WTC11 (cell line): ENCODE results near the gene RPL13.

ENCODE experiments used
- FOXP1 ChIP-seq: sonication (generic); formaldehyde crosslinking; IDR thresholded peaks from 2 replicates; pipeline ENCODE4 v1.8.0; 2022; ENCODE audit warnings: missing genetic modification reagents, mild to moderate bottlenecking, moderate library complexity, borderline replicate concordance
- GTF2I ChIP-seq: fragments of 250-450 bp; sonication (Bioruptor Pico); conservative IDR thresholded peaks from 2 replicates; pipeline ENCODE4 v1.4.0; 2021; ENCODE audit warnings: mild to moderate bottlenecking
- MYBL2 ChIP-seq: sonication (generic); formaldehyde crosslinking; IDR thresholded peaks from 2 replicates; pipeline ENCODE4 v1.8.1; 2023; ENCODE audit warnings: mild to moderate bottlenecking, moderate library complexity, missing genetic modification reagents
- NFATC4 ChIP-seq: fragments of 250-450 bp; sonication (Bioruptor Pico); IDR thresholded peaks from 2 replicates; pipeline ENCODE4 v1.9.0; 2021; ENCODE audit warnings: mild to moderate bottlenecking
- NR3C1 ChIP-seq: sonication (generic); formaldehyde crosslinking; conservative IDR thresholded peaks from 2 replicates; pipeline ENCODE4 v1.8.1; 2023; ENCODE audit warnings: low read depth, mild to moderate bottlenecking, missing genetic modification reagents
- TEAD4 ChIP-seq: sonication (generic); formaldehyde crosslinking; IDR thresholded peaks from 2 replicates; pipeline ENCODE4 v1.8.0; 2022; ENCODE audit warnings: mild to moderate bottlenecking, missing genetic modification reagents
- TP53 ChIP-seq: sonication (generic); formaldehyde crosslinking; IDR thresholded peaks from 2 replicates; pipeline ENCODE4 v1.8.1; 2023; ENCODE audit warnings: mild to moderate bottlenecking, missing genetic modification reagents
- TF ChIP-seq, protein P1 (sequence below): fragments of 200-600 bp; IDR thresholded peaks from 2 replicates; pipeline ENCODE4 v1.8.0; 2022; ENCODE audit warnings: antibody characterized with exemption
- TF ChIP-seq, protein P2 (sequence below): sonication (generic); formaldehyde crosslinking; IDR thresholded peaks from 2 replicates; pipeline ENCODE4 v1.8.1; 2023; ENCODE audit warnings: mild to moderate bottlenecking, missing genetic modification reagents, moderate library complexity
- TF ChIP-seq, protein P3 (sequence below): sonication (generic); formaldehyde crosslinking; IDR thresholded peaks from 2 replicates; pipeline ENCODE4 v1.8.1; 2023; ENCODE audit warnings: mild to moderate bottlenecking, missing genetic modification reagents, borderline replicate concordance

DNA sequence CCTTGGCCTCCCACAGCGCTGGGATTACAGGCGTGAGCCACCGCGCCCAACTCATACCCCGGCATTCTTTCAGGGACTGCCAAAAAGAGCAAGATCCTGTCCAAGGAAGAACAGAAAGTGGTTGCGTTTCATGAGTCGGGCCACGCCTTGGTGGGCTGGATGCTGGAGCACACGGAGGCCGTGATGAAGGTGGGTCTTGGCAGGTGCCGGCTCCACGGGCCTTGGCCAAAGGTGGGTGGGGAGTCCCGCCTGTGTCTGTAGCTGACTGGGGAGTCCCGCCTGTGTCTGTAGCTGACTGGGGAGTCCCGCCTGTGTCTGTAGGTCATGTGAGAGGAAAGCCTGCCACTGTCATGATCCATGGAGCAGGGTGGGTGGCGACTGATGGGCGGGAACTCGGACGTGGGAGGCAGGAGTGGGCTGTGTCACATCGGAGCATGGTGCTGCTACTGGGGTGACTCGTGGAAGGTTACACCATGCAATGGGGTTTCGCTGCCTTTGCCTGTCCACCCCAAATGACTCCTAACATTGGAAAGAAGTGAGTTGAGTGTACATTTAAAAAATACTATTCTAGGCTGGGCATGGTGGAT is 10.0 kb upstream of the RPL13 start:
- TF ChIP-seq NFATC4 (CRISPR knock-in tag) (no peak), GTF2I (CRISPR knock-in tag) (no peak), NR3C1 (no peak), FOXP1 (no peak), TEAD4 (CRISPR knock-in tag) (no peak), TP53 (no peak), MYBL2 (CRISPR knock-in tag) (no peak)
- TF ChIP-seq, protein P1, sequence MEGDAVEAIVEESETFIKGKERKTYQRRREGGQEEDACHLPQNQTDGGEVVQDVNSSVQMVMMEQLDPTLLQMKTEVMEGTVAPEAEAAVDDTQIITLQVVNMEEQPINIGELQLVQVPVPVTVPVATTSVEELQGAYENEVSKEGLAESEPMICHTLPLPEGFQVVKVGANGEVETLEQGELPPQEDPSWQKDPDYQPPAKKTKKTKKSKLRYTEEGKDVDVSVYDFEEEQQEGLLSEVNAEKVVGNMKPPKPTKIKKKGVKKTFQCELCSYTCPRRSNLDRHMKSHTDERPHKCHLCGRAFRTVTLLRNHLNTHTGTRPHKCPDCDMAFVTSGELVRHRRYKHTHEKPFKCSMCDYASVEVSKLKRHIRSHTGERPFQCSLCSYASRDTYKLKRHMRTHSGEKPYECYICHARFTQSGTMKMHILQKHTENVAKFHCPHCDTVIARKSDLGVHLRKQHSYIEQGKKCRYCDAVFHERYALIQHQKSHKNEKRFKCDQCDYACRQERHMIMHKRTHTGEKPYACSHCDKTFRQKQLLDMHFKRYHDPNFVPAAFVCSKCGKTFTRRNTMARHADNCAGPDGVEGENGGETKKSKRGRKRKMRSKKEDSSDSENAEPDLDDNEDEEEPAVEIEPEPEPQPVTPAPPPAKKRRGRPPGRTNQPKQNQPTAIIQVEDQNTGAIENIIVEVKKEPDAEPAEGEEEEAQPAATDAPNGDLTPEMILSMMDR: no peak
- TF ChIP-seq, protein P2, sequence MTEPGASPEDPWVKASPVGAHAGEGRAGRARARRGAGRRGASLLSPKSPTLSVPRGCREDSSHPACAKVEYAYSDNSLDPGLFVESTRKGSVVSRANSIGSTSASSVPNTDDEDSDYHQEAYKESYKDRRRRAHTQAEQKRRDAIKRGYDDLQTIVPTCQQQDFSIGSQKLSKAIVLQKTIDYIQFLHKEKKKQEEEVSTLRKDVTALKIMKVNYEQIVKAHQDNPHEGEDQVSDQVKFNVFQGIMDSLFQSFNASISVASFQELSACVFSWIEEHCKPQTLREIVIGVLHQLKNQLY: no peak
- TF ChIP-seq, protein P3, sequence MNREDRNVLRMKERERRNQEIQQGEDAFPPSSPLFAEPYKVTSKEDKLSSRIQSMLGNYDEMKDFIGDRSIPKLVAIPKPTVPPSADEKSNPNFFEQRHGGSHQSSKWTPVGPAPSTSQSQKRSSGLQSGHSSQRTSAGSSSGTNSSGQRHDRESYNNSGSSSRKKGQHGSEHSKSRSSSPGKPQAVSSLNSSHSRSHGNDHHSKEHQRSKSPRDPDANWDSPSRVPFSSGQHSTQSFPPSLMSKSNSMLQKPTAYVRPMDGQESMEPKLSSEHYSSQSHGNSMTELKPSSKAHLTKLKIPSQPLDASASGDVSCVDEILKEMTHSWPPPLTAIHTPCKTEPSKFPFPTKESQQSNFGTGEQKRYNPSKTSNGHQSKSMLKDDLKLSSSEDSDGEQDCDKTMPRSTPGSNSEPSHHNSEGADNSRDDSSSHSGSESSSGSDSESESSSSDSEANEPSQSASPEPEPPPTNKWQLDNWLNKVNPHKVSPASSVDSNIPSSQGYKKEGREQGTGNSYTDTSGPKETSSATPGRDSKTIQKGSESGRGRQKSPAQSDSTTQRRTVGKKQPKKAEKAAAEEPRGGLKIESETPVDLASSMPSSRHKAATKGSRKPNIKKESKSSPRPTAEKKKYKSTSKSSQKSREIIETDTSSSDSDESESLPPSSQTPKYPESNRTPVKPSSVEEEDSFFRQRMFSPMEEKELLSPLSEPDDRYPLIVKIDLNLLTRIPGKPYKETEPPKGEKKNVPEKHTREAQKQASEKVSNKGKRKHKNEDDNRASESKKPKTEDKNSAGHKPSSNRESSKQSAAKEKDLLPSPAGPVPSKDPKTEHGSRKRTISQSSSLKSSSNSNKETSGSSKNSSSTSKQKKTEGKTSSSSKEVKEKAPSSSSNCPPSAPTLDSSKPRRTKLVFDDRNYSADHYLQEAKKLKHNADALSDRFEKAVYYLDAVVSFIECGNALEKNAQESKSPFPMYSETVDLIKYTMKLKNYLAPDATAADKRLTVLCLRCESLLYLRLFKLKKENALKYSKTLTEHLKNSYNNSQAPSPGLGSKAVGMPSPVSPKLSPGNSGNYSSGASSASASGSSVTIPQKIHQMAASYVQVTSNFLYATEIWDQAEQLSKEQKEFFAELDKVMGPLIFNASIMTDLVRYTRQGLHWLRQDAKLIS: no peak
